ENCODE results near the gene C1orf122.

DNA sequence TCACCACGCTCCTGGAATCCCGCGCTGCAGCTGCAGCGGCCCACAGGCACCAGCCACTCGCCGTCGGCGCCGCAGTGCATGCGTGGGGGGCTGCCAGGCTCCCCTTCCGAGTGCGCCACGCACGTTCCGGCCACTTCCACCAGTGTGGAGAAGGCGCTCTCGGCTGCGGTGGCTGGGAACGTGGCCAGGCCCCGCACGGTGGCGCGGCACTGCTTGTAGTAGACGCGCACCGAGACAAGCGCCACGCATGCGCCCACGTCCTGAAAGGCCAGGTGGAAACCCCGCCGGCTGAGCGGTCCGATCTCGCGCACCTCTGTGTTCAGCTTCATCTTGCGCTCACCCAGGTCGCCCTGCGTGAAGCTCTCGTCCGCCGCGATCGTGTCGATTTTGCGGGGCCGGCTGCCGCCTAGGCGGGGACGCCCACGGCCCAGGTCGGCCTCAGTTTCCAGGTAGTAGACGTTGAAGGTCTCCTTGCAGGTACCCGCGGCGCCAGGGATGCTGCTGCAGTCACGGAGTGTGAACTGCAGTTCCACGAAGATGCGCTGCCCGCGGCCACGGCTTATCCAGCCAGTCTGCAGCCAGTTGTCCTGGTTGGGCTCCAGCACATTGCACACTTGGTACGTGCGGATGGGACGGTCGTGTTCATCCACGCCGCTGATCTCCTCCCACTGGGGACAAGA lies 46.0 kb upstream of the C1orf122 start:
- TF ChIP-seq, protein P1, sequence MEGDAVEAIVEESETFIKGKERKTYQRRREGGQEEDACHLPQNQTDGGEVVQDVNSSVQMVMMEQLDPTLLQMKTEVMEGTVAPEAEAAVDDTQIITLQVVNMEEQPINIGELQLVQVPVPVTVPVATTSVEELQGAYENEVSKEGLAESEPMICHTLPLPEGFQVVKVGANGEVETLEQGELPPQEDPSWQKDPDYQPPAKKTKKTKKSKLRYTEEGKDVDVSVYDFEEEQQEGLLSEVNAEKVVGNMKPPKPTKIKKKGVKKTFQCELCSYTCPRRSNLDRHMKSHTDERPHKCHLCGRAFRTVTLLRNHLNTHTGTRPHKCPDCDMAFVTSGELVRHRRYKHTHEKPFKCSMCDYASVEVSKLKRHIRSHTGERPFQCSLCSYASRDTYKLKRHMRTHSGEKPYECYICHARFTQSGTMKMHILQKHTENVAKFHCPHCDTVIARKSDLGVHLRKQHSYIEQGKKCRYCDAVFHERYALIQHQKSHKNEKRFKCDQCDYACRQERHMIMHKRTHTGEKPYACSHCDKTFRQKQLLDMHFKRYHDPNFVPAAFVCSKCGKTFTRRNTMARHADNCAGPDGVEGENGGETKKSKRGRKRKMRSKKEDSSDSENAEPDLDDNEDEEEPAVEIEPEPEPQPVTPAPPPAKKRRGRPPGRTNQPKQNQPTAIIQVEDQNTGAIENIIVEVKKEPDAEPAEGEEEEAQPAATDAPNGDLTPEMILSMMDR (conservative IDR thresholded peaks at IDR 0.05; ENCODE audit: low read depth in 2 of 2): no peak
- TF ChIP-seq ZNF331 (CRISPR knock-in tag; IDR thresholded peaks at IDR 0.05; ENCODE audit: low read depth): no peak
- TF ChIP-seq EZH2 (IDR thresholded peaks at IDR 0.05; ENCODE audit: low read depth, unreplicated experiment): no peak
- TF ChIP-seq EZH2phosphoT487 (IDR thresholded peaks at IDR 0.05; ENCODE audit: unreplicated experiment): no peak
- TF ChIP-seq POLR2AphosphoS5 (IDR thresholded peaks at IDR 0.05; ENCODE audit: low read depth): no peak
- TF ChIP-seq JUNB (IDR thresholded peaks at IDR 0.05; ENCODE audit: unreplicated experiment): no peak
- TF ChIP-seq, protein P2, sequence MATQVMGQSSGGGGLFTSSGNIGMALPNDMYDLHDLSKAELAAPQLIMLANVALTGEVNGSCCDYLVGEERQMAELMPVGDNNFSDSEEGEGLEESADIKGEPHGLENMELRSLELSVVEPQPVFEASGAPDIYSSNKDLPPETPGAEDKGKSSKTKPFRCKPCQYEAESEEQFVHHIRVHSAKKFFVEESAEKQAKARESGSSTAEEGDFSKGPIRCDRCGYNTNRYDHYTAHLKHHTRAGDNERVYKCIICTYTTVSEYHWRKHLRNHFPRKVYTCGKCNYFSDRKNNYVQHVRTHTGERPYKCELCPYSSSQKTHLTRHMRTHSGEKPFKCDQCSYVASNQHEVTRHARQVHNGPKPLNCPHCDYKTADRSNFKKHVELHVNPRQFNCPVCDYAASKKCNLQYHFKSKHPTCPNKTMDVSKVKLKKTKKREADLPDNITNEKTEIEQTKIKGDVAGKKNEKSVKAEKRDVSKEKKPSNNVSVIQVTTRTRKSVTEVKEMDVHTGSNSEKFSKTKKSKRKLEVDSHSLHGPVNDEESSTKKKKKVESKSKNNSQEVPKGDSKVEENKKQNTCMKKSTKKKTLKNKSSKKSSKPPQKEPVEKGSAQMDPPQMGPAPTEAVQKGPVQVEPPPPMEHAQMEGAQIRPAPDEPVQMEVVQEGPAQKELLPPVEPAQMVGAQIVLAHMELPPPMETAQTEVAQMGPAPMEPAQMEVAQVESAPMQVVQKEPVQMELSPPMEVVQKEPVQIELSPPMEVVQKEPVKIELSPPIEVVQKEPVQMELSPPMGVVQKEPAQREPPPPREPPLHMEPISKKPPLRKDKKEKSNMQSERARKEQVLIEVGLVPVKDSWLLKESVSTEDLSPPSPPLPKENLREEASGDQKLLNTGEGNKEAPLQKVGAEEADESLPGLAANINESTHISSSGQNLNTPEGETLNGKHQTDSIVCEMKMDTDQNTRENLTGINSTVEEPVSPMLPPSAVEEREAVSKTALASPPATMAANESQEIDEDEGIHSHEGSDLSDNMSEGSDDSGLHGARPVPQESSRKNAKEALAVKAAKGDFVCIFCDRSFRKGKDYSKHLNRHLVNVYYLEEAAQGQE (IDR thresholded peaks at IDR 0.05; ENCODE audit: unreplicated experiment): no peak
- no peak for TF ChIP-seq CREB1 (CRISPR knock-in tag; IDR thresholded peaks at IDR 0.05; ENCODE audit: low read depth)
